ENCODE data around the gene RRP1B.

Gene RRP1B

DNA sequence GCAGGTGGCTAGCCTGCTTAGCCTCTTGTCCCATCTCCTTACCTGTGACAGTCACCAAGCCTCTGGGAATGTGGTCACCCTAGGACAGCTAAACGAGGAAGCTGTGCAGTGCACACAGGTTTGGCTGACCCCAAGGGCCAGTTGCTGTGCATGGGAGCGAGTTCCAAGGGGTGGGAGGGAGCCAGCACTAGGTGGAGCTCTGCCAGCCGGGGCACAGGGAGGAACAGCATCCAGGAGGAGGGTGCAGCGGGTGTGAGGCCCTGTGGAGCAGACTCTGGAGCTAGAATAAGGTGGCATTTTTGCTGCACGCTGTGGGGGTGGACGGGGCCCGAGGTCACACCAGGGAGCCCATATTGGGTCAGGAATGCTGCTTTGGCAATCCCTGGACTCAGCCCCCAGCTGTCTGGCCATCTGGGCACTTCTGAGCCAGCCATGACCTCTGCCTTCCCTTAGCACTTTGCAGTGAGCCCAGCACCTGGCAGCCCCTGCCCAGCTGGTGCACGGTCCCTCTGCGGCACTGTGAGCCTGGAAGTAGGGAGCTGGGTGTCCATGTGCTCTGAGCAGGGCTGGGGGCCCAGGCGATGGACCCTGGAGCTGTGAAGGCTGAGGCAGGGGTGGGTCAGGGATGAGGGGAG lies 68.3 kb downstream of the RRP1B start:
- peak; percentile 52 for DNase-seq

DNA sequence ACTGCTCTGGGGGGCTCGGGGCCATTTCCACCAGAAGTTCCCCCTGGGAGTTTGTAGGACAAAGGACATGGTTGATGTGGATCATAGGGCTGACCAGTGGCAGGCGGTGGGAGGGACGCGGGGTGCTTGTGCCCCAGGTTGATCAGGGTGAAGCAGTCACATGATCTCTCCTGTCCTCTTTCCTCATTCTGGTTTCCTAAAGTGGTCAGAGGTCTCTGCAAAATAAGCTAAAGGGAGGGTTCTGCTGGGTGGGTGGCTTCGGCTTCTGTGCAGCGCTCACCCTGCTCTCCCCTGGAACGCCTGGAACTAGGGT lies 68.8 kb downstream of the RRP1B start:
- DNase-seq: no peak

DNA sequence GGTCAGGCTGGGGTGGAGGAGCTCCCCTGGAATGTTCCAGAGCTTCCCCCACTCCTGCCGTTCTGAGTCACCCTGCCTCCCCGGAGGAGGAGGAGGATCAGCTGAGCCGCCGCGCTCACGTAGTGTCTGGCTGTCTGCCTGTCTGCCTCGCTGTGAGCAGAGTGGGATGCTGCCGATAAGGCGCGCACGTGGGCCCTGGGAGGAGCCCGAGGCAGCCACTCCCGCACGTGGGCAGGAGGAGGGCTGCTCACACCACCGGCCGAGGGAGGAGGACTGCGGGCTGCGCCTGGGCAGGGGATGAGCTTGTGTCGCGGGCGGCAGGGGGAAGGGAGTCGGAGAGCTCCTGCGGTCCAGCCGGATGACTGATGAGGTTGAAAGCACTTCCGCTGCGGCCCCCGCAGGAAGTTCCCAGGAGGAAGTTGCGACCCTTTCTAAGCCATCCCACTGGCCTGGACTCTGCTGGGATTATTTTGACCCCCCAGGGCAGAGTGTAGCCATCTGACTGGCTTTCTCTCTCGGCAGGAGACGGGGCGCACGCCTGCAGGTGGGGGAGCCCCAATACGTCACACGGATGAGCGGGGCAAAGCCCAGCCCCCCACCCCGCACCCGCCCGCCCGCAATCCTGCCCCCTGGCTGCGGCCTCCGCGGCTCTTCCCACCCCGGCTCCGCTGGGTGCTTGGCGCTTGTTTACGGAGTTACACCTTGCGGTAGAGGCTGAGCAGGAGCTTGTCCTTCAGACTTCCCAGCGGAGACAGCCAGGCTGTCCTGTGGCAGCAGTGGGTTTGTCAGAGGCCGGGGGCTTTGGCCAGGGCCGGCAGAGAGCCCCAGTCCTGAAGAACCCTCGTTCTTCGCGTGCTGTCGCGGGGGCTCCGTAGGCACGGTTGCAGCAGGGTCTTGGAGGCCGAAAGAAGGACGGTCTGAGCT lies 69.4 kb downstream of the RRP1B start:
- peak; percentile 92 for DNase-seq

DNA sequence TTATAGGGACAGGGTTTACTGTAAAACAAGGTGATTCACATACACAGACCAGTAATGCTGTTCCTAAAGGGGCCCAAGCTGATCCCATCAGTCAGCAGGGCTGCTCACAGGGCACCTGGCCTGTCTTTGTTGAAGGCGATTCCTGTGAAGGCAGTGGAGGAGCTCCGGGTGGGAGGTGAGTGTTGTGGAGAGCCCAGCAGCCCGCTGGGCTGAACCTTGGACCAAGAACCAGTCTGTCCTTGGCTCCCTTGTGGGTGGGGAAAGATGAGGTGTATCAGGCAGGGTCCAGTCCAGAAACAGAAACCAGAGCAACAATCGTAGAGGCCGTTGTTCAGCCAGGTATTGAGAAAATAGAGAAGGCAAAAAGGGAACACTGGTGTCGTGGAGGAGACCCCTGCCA lies 72.1 kb downstream of the RRP1B start:
- DNase-seq: no peak

DNA sequence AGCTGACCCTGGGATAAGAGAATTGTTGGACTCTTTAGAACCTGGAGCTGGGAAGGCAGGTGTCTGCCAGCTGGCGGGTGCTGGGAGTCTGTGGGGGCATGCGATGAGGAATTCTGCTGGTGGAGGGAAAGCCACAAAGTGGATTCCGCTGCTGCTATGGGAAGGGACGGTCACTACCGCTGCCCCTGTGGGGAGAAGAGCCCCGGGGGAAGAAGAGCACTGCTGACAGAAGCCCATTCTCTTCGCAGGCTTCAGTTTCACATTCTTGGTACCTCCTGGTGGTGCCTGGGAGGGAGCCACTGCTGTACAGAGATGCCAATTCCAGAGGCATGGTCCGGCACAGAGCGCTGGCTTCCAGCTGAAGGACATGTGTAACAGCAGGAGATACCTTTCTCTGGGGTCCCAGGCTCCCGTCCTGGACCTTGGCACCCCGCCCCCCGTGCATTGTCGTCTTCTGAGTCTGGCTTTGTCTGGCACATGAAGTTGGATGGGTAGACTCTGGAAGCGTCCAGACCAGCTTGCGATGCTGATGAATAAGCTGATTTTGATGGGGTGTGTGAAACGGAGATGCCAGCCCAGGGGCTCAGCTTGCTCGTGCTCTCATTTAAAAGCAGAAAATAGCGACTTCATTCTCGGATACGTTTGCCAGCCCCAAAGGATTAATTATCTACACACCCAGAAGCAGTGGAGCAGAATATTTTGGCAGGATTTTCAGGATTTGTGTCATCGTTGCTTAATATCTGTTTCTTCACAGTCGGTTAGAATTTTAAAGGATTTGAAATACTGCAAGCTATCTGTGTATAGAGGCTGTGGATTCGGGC lies 72.7 kb downstream of the RRP1B start:
- no peak for DNase-seq

DNA sequence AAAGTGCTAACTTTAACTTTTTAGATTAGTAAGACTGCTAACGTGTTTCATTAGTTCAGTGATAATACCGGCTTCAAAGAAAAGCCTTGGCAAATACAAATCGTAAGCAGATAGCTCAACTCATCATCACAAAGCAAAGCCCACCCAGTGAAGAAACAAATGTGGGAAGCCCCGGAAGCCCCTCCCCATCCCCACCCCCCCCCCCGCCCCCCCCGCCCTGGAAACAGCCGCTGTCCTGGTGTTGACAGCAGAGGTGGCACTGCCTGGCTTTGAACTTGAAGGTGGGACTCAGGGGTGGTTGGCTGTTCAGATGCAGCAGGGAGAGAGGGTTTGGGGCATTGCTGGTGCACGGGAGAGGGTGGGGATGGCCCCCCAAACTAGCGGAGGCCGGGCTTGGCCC lies 73.7 kb downstream of the RRP1B start:
- no peak for DNase-seq

DNA sequence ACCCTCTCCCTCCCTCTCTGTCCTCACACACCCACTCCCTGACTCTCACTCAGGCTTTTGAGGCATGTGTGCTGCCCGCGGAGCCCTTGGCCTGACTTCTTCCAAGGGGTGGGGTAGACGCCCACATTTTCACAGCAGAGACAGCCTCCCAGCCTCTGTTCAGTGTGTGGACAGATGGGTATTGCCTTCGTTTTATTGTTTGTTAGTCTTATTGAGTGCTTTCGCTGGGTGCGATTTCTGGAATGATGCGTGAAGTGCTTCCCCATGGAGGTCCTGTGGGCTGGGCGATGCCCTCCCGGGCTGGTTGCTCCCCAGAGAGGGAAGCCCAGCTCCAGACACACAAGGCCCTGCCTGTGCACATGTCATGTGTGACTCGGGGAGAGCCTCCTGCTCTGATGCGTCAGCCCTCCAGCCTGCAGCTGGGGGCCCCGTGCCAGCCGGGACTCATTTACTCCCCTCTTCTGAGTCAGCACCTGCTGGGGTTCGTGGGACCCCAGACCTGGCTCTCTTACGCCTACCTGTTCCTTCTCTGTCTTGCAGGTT lies 74.2 kb downstream of the RRP1B start:
- DNase-seq: no peak

DNA sequence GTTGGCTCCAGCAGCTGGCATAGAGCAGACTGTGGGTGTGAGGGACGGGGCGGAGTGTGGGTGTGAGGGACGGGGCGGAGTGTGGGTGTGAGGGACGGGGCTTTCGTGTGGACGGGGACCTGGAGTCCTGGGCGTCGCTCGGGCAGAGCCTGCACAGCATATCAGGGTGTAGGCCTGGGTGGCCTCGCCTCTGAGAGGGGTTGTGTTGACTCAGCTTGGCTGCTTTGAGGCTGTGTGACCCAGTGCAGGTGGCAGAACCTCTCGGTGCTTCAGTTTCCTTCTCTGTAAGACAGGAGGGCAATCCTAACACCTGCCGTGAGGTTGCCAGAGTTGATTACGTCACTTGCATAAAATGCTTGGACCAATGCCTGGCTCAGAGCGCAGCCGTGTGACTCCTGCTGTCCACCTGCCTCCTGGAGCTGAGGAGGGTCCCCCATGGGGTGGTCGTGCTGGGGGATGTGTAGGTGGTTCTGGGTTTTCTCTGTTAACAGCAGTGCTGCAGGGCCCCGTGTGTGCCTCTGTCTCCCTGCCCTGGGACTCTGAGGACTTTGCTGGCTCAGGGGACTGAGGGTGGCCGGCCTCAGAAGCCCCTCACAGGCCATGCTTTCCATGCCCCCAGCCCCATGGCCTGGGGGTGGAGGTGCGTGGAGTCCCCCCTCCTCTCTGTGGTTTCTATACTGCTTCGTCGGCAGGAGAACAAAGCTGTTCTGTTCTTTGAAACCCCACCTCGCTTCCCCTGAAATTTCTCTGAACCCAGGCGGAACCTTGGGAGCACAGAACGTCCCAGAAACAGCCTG lies 75.0 kb downstream of the RRP1B start:
- DNase-seq: no peak

DNA sequence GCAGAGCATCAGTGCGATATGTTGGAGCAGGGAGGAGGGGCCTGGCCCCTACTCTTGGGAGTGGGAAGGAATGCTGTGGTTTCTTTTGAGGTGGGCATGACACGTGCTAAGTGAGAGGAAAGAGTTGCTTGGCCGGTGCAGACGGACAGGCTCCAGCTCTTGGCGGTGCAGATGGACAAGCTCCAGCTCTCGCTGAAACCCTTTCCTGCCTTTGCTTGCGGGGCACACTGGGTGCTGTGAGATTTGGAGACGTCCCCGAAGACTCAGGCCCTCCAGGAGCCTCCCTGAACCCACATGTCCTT lies 75.5 kb downstream of the RRP1B start:
- DNase-seq: no peak

DNA sequence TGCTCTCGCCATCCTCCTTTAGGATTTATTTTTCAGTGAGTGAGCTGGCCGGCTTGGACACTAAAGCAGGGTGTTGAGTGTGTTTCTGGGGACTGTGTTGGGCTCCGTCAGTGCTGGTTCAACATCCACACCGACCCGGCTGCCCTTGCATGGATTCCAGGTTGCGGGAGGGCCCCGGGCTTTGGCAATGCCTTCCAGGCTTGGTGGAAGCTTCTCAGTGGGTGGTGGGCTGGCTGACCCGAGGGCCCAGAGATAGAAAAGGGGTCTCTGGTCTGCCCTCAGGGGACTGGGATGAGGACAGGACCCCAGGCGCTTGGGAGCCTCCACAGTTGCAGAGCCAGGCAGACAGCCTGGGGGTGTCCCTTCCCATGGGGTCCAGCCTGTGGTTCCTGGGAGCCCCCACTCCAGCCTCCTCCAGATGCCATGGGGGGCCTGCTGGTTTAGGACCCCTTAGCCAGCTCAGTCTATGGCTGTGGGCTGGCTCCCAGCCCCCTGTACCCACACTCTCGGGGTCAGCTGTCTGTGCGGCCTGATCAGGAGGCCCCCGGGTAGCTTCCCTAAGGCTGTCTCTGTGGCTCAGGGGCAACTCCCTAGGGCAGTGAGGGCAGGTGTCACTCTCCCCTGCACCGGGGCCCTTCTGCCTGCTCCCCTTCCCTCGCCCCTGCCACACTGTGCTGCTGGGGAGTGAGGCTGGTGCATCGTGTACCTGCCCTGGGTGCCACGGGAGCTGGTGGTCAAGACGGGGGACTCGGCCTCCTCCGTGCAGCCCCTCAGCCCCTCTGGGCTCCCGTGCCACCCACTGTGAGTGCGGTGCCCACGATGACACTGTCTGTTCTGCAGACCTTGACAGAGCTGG lies 76.1 kb downstream of the RRP1B start:
- no peak for DNase-seq

DNA sequence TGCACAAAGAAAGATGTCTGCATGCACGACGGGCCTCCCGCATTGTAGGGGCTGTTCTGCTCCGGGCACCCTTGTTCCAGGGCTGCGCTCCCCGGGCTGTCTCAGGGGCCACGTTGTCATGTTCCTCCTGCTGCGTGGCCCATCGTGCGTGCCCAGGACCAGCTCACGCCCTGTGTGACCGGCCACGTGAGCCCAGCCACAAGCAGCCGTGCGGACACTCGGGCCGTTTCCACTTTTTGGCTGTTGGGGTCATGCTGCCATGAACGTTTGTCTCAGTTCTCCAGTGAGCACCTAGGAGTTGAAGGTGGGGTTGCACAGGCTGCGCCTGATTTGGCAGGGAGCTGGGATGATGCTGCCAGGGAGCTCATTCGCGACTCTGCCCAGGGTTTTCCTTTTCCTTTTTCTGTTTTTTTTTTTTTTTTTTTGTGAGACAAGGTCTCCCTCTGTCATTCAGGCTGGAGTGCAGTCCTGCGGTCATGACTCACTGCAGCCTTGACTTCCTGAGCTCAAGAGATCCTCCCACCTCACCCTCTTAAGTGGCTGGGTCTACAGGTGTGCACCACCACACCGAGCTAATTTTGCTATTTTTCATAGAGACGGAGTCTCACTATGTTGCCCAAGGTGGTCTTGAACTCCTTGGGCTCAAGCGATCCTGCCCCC lies 77.0 kb downstream of the RRP1B start:
- DNase-seq: no peak

DNA sequence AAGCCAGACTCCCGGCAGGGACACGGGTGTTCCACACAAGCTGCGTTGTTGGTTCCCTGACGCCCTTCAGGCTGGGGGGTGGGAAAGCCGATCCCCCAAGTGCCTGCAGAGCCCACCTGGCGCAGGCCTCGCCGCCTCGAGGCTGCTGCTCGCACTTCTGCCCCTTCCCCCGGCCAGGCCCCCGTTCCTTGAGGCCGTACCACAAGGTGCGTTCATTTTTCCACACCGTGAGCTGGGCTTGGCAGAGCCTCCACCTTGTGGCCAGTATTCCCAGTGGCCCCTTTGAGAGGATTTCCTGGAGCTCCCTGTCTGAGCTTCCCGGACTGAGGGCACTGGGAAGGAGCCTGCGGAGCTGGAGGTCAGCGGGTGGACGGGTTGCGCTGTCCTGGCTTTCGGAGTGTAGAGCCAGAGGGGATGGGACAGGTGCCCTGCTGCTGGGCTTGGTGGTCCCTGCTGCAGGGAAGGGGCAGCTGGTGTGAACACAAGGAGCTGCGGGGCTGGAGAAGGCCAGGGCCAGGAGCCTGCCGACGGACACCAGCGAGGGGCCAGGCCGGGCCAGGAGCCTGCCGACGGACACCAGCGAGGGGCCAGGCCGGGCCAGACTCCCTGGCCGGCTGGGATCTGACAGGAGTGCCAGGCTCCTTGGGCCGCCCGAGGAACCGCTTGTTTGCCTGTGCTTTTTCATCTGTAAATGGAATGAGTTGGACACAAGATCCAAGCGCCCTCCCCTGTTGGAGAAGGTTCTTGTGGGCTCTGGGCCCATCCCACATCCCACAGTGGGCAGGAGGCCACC lies 78.0 kb downstream of the RRP1B start:
- DNase-seq: no peak

DNA sequence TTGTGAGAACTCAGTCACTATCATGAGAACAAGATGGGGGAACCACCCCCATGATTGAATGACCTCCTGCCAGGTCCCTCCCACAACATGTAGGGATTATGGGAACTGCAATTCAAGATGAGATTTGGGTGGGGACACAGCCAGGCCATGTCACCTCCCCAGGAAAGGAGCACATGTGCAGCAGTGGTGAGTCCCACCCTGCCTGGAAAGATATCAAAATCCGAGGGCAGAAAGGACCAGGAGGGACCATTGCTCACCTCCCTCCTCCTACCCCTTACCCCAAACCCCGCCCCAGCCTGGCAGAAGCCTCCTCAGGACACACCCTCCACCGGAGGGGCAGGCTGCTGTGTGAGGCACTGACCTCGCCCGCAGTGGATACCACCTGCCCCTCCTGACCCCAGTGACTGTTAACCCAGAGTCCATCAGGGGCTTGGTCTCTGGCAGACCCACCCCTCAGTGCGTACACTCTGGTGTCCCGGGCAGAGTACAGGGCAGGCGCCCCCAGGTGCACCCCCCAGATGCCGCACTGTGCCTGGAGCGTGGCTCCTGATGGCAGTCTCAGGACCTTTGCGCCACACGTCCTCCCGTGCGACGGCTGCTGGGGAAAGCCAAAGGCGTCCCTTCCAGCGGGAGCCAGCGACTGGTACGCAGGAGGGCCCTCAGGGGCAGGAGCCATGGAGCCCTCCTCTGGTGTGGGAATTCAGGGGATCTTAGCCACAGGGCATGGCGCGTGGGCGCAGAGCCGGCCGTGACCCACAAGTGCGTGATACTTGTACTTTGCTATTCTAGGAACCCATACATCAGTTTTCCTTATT lies 80.5 kb downstream of the RRP1B start:
- DNase-seq: no peak

DNA sequence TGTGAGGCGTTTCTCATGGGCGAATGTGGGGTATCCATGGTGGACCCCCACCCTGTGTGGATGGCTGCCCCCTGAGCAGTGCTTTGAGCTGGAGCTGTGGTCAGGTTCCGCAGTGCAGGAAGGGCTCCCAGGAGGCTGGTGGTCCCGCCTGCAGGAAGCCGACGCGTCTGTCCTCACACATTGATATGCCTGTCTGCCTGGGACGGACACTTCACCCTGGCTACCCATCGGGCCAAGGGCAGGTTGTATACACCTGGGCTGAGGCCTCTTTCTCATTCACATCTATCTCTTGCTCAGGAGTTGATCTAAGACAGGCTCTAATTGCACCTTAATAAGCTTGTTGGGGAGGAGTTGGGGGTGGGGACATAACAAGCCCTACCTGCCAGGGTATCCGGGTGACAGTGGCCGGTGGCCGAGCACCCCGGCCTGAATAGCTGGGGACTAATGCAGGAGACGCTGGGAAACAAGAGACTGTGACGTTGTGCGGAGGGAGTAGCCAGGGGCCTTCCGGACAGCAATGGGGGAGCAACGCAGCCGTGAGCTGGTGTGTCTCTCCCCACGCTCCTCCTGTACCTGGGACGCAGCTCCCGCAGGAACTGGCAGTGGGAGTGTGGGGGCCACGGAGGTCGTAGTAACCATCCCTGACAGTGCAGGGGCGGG lies 81.3 kb downstream of the RRP1B start:
- DNase-seq: peak; percentile 80

DNA sequence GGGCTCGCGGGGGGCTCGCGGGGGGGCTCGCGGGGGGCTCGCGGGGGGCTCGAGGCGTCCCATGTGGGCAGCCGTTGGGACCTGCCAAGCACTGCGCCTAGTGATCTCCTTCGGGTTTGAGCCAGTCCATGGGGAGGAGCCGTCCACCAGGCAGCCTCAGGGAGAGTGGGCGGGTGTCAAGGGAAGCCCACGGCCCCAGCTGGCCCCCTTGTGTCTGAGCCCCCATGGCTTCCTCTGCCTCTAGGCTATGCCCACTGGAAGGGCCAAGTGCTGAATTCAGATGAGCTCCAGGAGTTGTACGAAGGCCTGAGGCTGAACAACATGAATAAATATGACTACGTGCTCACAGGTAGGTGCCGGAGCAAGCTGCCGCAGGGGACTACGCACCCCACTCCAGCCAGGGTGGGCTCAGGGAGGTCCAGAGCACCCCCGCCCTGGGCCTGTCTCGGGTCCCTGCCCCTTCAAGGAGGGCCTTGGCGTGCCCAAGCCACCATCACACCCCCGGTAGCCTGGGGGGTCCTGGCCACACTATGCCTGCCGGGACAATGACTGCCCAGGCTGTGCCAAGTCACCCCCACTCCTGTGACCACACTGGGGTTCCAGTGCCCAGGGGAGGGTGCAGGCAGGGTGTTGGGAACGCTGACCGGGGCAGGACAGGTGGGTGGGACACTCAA lies 82.2 kb downstream of the RRP1B start:
- DNase-seq: peak; percentile 53

DNA sequence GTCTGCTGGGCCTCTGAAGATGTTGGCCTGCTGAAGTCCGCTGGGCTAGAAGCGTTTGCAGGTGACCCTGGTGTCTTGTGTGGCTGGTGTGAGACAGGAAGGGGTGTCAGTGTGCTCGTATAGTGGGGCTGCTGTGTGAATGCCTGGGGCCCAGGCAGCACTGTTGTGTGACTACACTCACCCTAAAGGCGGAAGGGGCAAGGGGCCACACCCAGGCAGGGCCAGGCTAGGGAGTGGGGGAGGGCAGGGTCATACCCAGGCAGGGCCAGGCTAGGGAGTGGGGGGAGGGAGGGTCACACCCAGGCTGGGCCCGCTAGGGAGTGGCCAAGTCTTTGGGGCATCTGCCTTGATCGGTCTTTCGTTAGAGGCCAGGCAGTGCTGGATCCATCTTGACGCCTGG lies 84.6 kb downstream of the RRP1B start:
- no peak for DNase-seq

DNA sequence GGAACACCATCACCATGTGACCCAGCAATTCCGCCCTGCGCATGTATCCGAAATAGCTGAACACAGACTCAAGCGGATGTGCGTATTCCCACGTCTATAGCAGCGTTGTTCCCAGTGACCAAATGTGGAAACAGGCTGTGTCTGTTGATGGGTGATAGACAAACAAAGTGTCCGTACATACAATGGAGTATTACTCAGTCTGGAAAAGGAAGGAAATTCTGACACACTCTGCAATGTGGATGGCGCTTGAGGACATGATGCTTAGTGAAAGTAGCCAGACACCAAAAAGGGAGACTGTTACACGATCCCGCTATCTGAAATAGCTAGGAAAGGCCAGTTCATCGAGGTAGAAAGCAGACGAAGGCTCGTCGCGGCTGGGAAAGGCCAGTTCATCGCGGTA lies 85.4 kb downstream of the RRP1B start:
- no peak for DNase-seq
